ENCODE results near the gene CFAP90. TPM values are rescaled to one million over a fixed set of nuclear protein-coding genes. Genes with fewer than 3 reads are reported as not detected.

The CFAP90 gene
- total and polyA plus RNA-seq, 2 donors (not counting 3 experiments of a cell fraction or from before 2014, with no cell fraction given) = 0.07 TPM; not detected in 1

DNA sequence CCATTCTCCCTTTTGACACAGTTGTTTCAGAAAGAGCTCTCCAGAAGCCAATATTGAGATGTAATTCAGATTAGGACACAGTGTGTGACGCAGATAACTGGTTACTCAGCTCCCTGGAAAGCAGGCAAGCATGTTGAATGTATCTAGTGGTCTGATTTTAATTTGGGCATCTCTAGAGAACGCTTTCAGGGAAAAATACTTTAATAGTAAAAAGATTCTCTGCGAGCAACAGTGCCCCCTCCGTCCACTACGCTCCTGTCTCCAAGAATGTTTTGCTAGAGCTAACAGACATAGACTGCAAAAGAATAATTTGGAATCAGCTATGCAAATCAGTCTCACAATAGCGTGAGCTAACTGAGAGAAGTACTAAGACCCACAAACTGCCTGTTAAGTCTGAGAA lies 23.3 kb downstream of the CFAP90 start:
- H3K79me2 ChIP-seq (ENCODE audit: control insufficient read depth, insufficient read depth, low read length) = no peaks in the 10 kb centered on the region
- no peak overlapping the region for H3K9ac ChIP-seq (replicated peaks; ENCODE audit: extremely low read depth, insufficient read depth, low read length)
- POLR2A ChIA-PET = no interaction called here
- no peak overlapping the region for H3K4me3 ChIP-seq (replicated peaks in 1 of 3; ENCODE audit: insufficient read depth in 1 of 3, low read depth in 1 of 3, low read length in 3 of 3)
- no peaks in the 10 kb centered on the region for H4K20me1 ChIP-seq (replicated peaks; ENCODE audit: control insufficient read depth, extremely low read depth, insufficient read depth, low read length)
- no peak overlapping the region for H3K4me2 ChIP-seq (ENCODE audit: insufficient read depth, low read length)
- H3K36me3 ChIP-seq (ENCODE audit: control insufficient read depth in 2 of 2, extremely low read depth in 1 of 2, insufficient read depth in 2 of 2, low read length in 2 of 2) = no peaks in the 10 kb centered on the region
- BruUV-seq (replicated peaks) = no TSS peak
- dilution Hi-C loops (cut with MboI; ENCODE audit: extremely low pct_ligation_motif_present, low sequenced_read_pairs) (no loop called here), intact Hi-C loops (cut with micrococcal nuclease) (no loop called here)
- no peak for DNase-seq (ENCODE audit: low read depth, low spot score)
- no peaks in the 10 kb centered on the region for H3K9me3 ChIP-seq (replicated peaks; ENCODE audit: control insufficient read depth, insufficient read depth, low read length)
- FAIRE-seq = no peak
- no peaks in the 10 kb centered on the region for H3K4me1 ChIP-seq (ENCODE audit: control insufficient read depth, extremely low read depth, insufficient read depth, low read length)
- no peak for TF ChIP-seq POLR2AphosphoS5 (IDR thresholded peaks at IDR 0.05; ENCODE audit: insufficient read depth, low read depth, low read length)
- TF ChIP-seq JUN (IDR thresholded peaks at IDR 0.05; ENCODE audit: borderline replicate concordance, insufficient read depth, insufficient read length, low read depth) = no peak
- TF ChIP-seq GATA2 (IDR thresholded peaks at IDR 0.05; ENCODE audit: insufficient read depth, insufficient read length, low read depth, low read length) = no peak
- no peak for TF ChIP-seq MYC (IDR thresholded peaks at IDR 0.05; ENCODE audit: low read depth, low read length)
- TF ChIP-seq POLR2A (IDR thresholded peaks at IDR 0.05; ENCODE audit: low read depth, low read length) = no peak
- TF ChIP-seq FOS (IDR thresholded peaks at IDR 0.05; ENCODE audit: borderline replicate concordance, insufficient read depth, low read length) = no peak
- TF ChIP-seq, protein P1, sequence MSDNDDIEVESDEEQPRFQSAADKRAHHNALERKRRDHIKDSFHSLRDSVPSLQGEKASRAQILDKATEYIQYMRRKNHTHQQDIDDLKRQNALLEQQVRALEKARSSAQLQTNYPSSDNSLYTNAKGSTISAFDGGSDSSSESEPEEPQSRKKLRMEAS (IDR thresholded peaks at IDR 0.05; ENCODE audit: insufficient read depth, insufficient read length) = no peak
- TF ChIP-seq EZH2 (IDR thresholded peaks at IDR 0.05; ENCODE audit: borderline replicate concordance, low read depth, low read length, severe bottlenecking) = no peak
- TF ChIP-seq, protein P2, sequence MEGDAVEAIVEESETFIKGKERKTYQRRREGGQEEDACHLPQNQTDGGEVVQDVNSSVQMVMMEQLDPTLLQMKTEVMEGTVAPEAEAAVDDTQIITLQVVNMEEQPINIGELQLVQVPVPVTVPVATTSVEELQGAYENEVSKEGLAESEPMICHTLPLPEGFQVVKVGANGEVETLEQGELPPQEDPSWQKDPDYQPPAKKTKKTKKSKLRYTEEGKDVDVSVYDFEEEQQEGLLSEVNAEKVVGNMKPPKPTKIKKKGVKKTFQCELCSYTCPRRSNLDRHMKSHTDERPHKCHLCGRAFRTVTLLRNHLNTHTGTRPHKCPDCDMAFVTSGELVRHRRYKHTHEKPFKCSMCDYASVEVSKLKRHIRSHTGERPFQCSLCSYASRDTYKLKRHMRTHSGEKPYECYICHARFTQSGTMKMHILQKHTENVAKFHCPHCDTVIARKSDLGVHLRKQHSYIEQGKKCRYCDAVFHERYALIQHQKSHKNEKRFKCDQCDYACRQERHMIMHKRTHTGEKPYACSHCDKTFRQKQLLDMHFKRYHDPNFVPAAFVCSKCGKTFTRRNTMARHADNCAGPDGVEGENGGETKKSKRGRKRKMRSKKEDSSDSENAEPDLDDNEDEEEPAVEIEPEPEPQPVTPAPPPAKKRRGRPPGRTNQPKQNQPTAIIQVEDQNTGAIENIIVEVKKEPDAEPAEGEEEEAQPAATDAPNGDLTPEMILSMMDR (IDR thresholded peaks at IDR 0.05; ENCODE audit: extremely low read depth in 1 of 2, insufficient read depth in 1 of 2, low read depth in 1 of 2, low read length in 2 of 2) = no peak
- H2AFZ ChIP-seq (ENCODE audit: low read depth, low read length) = no peak overlapping the region
- H3K27ac ChIP-seq (ENCODE audit: insufficient read depth, low read depth, low read length) = no peak overlapping the region
- no peaks in the 10 kb centered on the region for H3K27me3 ChIP-seq (ENCODE audit: control insufficient read depth in 2 of 2, insufficient read depth in 2 of 2, low read length in 2 of 2)
- no peaks in the 10 kb centered on the region for H3K9me1 ChIP-seq (replicated peaks; ENCODE audit: control insufficient read depth, extremely low read depth, insufficient read depth, low read length)
- CTCF ChIA-PET = no interaction called here

Measured in endothelial cell of umbilical vein (primary cell).